NCI-H128 (cell line): Measurements from ENCODE around the gene SMG5.

ENCODE experiments used
- DNase-seq: peaks from one replicate; lab custom pipeline; 2025; ENCODE audit not compliant: unreplicated experiment; lab: John Stamatoyannopoulos, UW

SMG5 gene

DNA sequence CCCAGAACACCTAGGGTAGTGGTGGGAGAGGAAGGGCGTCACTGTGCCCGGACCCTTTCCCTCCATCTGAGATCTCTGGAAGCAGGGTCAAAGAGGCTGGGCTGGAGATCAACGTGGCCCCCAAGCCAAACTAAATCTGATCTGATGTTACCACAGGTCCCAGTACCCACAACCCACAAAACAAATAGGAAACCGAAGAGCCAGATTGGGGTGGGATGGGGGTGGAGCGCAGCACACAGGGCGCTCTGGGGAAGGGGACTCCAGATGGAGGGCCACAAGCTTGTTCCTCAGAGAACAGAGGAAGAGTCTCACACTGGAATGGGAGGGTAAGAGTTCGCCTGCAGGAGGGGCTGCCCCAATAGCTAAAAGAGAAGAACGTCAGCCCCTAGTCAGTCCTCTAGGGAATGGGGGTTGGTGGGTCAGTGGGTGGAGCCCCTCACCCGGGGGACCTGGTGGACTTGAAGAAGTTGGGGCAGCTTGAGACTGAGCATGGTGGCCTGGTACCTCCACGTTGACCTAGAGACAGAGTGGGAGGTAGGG is 36.3 kb downstream of the SMG5 start:
- no peak for DNase-seq

DNA sequence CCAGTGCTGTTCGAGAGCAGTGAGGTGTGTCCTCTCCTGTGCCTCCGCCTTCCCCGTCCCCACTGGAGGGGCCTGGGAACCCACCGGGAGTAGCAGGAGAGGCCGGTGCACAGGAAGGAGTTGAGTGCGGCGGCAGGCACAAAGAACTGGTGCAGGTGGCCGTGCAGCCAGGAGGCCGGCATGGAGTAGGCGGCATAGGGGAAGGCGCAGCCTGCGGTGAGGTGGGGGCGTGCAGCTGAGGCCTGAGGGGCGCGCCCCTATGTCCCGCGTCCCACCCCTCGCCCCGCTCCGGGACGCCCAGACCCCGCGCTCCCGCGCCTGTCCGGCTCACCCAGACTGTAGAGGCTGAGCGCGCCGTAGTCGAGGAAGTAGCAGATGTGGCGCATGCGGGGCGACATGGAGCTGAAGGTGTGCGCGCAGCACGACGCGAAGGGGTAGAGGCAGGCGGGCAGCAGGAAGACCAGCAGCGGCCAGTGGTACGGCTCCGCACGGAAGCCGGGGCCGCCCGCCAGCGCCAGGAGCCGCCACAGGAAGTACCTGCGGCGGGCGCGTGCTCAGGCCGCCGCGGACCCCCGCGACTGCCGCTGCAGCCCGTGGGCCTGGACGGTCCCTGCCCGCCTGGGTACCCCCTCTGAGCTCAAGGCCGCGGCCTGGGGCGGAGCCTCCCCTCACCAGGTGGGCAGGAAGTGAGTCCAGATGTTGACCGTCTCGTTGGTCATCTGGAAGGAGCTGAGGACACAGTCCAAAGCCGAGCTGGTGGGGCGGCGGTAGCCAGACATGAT is 37.0 kb downstream of the SMG5 start:
- DNase-seq: no peak

DNA sequence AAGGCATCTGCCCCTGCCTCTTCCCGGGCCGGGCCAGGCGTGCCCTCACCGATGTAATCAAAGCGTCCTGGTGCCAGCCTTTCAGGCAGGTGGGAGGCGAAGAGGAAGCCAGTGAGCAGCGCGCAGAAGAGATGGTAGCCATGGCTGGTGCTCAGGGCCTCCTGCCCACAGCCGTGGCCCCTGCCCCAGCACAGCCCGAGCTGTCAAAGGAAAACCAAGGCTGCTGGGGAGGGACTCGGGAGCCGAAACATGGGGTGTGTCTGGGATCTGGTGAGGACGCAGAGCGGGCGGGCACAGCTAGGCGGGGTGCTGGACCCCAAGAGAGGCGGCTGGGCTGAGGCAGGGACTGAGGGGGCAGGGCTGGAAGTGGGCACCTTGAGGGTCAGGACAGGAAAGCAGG is 37.9 kb downstream of the SMG5 start:
- no peak for DNase-seq

DNA sequence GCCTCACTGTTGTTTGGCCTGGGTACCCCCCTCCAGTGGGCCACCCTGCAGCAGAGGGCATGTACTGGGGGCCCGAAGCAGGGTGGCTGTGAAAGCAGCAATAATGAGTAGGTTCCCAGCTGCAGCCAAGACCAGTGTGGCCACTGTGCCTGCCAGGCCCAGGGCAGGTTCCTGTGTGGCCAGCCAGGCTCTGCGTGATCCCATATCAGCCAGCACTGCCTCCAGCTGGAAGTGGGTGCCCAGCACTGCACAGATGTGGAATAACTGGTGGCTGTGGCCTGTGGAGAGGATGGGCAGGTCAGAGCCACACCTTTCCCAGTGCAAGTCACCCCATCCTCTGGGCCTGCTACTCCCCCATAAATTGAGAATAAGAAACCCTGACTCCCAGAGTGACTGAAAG is 38.5 kb downstream of the SMG5 start:
- DNase-seq: no peak

DNA sequence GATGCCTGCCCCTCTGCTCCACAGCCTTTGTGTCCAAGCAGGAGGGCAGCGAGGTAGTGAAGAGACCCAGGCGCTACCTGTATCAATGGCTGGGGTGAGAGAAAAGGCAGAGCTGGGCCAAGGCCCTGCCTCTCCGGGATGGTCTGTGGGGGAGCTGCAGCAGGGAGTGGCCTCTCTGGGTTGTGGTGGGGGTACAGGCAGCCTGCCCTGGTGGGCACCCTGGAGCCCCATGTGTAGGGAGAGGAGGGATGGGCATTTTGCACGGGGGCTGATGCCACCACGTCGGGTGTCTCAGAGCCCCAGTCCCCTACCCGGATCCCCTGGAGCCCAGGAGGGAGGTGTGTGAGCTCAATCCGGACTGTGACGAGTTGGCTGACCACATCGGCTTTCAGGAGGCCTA is 39.9 kb downstream of the SMG5 start:
- DNase-seq: no peak

DNA sequence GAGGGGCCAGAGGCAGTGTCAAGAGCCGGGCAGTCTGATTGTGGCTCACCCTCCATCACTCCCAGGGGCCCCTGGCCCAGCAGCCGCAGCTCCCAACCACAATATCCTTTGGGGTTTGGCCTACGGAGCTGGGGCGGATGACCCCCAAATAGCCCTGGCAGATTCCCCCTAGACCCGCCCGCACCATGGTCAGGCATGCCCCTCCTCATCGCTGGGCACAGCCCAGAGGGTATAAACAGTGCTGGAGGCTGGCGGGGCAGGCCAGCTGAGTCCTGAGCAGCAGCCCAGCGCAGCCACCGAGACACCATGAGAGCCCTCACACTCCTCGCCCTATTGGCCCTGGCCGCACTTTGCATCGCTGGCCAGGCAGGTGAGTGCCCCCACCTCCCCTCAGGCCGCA is 40.7 kb downstream of the SMG5 start, which contains the start of gene BGLAP:
Gene BGLAP (plus strand): TSS at position 259 of the 400 bp plus-strand sequence. CDS start 48 bp downstream, at position 307.
- DNase-seq: no peak

DNA sequence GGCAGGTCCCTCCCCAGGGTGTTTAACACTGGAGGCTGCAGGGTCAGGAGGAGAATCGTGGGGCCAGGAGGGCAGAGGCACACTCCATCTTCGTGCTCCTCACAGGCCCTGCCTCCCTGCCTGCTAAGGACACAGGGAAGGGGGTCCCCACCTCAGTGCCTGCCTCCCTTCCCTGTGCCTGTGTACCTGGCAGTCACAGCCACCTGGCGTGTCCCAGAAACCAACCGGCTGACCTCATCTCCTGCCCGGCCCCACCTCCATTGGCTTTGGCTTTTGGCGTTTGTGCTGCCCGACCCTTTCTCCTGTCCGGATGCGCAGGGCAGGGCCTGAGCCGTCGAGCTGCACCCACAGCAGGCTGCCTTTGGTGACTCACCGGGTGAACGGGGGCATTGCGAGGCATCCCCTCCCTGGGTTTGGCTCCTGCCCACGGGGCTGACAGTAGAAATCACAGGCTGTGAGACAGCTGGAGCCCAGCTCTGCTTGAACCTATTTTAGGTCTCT is 41.3 kb downstream of the SMG5 start:
- no peak for DNase-seq

DNA sequence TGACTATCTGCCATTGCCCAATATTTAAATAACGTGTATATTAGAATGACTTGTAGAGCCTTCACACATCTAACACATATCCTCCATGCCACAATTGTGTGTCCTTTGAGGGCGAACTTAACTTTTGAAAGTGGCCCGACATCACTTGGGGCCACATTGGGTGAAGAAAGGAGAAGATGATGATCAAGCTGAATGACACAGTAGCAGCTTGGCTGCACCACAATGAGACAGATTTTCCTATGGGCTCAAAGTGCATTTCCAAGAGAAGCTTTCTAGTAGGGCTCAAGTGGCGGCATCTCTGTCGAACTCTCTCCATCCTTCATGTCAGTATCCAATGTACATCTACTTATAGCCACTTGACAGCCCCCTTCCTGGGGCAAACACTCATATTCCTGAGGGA is 44.4 kb downstream of the SMG5 start:
- DNase-seq: no peak

DNA sequence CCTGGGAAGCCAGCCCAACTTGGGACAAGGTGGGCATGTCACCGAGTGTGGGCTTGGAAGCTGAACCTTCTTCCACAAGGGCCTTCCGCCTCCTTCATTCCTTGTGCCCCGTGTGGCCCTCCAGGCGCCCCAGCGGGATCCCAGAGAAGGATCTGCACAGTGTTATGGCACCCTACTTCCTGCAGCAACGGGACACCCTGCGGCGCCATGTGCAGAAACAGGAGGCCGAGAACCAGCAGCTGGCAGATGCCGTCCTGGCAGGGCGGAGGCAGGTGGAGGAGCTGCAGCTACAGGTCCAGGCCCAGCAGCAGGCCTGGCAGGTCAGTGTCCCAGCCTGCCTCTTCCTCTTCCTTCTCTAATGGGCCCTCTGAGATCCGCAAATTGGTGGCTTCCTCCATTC is 46.5 kb downstream of the SMG5 start:
- no peak for DNase-seq

DNA sequence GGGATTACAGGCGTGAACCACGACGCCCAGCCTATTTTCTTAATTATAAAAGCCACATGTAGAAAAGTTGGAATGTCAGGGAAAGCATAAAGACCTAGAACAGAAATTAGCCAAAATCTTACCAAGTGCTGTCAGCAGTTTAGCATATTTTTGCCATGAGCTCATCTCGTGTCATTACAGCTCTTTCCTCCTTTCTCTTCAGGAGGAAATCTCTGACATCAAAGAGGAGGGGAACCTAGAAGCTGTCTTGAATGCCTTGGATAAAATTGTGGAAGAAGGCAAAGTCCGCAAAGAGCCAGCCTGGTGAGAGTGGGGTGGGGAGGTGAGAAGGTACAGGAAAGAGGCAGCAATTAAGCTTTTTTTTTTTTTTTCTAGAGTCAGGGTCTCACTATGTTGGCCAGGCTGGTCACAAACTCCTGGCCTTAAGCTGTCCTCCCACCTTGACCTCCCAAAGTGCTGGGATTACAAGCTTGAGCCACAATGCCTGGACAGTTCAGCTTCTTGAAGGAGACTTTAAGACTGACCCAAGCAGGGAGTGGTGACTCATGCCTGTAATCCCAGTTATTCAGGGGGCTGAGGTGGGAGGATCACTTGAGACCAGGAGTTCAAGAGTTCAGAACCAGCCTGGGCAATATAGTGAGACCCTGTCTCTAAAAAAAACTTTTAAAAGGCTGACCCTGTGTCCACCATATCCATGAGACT is 49.0 kb downstream of the SMG5 start:
- no peak for DNase-seq

DNA sequence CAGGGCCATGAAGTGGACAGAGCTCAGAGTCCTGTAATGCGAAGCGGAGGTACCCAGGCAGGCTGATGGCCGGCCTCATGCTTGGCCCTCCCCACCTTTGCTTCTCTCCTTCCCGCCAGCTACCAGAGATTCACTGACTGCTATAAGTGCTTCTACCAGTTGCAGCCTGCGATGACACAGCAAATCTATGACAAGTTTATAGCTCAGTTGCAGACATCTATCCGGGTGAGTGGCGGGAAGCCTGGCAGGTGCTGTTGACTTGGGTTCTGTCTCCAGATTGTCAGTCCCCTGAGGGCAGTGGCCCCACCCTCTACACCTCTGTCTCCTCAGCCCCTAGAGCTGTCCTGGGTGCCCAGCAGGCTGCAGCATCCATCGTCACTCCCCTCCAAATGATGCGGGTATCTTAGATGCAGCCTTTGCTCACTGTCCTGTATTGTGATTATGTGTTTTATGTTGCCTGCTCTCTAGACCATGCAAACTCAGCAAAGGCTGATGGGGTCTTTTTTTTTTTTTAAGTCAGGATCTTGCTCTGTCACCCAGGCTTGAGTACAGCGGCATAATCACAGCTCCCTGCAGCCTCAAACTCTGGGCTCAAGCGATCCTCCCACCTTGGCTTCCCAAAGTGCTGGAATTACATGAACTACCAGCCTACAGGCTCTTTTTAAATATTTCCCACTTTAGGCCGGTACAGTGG is 50.3 kb downstream of the SMG5 start:
- DNase-seq: no peak

DNA sequence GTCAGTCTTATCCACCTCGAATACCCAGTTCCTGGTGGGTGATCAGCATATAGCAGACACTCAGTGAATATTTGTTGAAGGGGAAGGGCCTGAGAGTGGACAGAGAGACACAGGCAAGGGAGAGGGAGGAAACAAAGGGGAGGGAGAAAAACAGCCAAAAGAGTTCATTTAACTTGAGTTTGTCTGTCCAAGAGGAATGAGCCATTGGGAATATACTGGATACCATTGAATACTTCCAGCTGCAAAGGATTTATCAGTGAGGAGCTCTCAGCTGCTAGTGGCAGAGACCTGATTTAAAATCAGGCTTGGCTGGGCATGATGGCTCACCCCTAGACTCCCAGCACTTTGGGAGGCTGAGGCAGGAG is 52.2 kb downstream of the SMG5 start:
- DNase-seq: no peak

DNA sequence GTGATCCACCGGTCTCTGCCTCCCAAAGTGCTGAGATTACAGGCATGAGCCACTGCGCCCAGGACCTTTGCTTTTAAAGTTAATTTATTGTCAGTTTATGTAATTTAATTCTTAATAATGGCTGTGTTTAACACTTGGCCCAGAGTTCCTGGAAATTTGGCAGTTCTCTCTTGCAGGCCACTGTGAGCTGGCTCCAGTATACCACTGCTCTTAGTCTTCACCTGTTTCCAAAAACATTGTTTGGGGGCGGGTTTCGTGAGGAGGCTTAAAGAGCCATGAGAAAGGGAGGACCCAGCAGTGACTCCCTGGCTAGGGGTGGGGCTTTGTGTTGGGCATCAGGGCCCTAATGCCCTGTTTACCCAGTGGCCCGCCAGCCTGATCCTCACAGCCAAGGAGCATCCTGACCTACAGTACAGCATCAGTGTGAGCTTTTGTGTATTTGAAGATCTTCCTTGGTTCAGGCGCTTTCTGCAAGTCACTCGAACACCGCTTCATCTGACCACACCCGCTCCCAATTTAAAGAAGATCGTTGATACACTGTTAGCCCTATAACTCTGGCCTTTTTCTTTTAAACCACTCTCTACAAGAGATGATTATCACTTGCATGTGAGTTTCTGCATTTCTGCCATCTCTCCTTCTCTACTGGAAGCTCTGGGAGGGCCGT is 52.7 kb downstream of the SMG5 start:
- DNase-seq: no peak

DNA sequence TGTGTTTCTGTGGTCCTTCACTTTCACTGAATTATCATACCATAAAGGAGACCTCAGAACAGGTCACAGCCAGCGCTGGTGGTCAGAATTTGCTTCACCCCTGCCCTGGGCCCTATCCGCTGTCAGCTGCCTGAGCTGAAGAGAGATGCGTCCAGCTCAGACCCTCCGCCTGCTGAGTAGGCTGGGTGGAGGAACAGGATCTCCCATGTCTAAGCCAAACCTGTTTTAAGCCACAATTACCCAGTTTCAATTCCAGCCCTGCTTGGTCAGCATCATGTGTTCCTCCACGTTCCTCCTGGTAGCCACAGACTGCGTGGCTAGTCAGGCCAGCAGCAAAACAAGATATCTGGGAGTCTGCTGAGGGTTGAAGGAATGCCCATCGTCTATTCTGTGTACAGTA is 54.1 kb downstream of the SMG5 start:
- no peak for DNase-seq

DNA sequence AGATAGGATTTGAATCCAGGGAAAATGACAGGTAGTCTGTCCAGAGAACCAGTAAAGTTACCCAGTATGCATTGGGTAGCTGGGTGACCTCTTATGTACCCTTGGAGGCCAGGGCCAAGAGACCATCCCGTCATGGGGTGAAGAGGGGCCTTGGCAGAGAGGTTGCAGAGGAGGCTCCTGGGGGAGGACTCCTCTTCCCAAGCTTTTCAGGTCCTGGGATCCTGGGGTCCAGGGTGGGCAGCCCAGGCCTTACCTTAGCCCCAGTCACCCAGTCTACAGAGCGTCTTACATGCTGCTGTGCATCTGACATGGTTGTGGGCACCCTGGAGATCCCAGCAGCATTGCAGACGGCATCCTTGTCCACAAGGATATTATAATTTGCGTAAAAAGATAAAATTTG is 55.8 kb downstream of the SMG5 start:
- DNase-seq: no peak

DNA sequence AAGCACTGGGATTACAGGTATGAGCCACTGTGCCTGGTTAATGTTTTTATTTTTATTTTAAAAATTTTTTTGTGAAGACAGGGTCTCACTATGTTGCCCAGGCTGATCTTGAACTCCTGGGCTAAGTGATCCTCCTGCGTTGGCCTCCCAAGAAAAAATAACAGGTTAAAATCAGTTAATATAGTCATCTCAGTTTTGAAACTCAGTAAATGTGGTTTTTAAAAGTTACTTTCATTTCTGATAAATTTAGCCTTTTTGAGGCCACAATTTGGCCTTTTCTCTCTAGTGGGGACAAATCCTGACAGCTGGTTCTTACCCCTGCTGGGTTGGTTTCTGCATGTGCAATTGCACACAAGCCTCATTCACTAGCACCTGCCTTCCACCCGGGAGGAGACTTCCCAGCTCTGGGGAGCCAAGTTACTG is 56.5 kb downstream of the SMG5 start:
- no peak for DNase-seq

DNA sequence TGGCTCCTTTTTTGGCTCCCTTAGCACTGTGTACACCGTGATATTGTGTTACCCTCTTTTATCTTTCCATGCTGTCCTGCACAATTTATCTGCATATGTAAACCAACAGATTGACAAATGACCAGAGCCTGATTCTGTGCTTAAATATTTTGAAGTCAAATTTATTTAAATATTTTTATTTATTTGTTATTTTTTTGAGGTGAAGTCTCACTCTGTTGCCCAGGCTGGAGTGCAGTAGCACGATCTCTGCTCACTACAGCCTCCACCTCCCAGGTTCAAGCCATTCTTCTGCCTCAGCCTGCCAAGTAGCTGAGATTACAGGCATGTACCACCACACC is 57.0 kb downstream of the SMG5 start:
- no peak for DNase-seq

DNA sequence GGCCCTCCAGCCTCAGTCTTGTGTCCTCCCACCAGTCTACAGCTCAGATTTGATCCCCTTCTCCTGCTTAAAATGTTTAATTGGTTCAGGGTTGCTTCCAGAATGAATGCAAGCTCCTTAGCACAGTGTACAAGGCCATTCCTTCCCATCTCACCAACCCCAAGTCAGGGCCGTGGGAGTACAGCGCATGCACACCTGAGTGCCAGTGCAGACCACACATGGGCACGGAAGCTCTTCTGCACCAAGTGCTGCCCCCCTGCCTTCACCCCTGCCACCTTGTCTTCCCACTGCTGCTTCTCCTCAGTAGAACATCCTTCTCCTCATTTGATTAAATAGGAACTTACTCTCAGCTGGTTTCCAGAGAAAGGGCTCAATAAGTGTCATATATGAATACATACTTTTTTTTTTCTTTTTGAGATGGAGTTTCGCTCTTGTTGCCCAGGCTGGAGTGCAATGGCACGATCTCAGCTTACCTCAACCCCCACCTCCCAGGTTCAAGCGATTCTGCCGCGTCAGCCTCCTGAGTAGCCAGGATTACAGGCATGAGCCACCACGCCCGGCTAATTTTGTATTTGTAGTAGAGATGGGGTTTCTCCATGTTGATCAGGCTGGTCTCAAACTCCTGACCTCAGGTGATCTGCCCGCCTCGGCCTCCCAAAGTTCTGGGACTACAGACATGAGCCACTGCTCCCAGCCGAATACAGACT is 60.5 kb downstream of the SMG5 start:
- no peak for DNase-seq

DNA sequence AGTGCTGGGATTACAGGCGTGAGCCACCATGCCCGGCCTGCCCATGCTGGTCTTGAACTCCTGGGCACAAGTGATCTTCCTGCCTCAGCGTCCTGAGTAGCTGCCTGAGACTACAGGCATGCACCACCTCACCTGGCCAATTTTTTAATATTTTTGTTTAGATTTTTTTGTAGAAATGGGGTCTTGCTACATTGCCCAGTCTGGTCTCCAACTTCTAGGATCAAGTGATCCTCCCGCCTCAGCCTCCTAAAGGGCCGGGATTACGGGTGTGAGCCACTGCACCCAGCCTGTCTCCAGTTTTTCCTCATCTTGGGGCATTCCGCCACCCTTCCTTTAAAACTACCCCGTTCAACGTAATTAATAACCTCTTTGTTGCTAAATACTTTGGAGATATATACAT is 62.4 kb downstream of the SMG5 start:
- no peak for DNase-seq

DNA sequence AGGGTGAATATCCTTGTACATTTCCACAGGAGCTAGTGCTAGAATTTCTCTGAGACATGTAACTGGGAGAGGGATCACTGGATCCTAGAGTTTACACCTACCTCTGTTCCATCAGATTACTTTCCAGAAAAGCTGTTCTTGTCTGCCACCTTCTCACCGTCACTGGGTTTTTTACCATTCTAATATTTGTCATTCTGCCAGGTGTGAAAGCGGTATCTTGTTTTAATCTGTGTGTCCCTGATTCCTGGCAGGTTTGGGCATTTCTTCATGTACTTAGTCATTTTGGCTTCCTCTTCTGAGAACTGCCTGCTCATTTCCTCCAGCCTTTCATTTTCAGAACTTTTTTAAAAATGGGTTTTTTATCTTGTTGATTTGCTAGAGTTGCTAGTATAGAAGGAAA is 64.8 kb downstream of the SMG5 start:
- DNase-seq: no peak
